ENCODE results near the gene SETBP1.

Gene SETBP1

DNA sequence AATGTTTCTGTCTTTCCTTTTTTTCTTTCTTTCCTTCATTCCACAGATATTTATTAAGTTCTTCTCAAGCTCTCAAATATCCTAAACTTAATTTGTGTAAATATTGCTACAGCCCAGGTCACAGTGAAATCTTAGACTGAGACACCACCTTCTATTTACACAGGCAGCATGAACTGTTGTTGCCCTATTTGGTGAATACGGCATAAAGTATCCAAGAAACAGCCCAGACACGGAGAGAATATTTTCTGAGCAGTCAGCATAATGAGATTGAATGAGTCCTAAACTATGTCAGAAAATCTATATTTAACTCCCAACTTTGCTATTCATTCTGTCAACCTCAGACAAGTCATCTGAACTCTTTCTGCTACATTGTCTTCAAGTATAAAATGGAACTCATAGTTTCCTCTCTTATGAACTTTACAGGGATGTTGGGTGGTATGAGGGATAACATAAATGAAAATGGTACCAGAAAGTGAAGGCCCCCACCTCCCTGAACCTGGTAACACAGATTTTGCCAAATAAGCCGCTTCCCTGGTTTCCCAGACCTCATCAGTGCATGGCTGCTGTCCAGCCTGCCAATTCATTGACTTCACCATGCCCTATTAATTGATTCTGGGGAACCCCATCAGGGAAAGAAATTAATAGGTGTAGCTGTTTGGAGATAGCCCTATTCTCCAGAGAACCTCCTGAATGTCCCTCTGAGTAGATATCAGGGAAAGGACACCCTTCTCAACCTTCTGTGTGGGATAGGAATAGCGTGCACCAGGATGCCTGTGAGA, 235.9 kb downstream of the SETBP1 start:
- DNase-seq = no peak

- no peak for DNase-seq
Observed at GRCh38 chr18:44917216-44918141, 236.8 kb downstream of the SETBP1 start.

- no peak for DNase-seq
Observed at GRCh38 chr18:44918142-44918476, 237.4 kb downstream of the SETBP1 start.

GRCh38 chr18:44920441-44920840, 239.8 kb downstream of the SETBP1 start:
- no peak for DNase-seq

- no peak for DNase-seq
Observed at GRCh38 chr18:44921974-44922373, 241.3 kb downstream of the SETBP1 start.

DNA sequence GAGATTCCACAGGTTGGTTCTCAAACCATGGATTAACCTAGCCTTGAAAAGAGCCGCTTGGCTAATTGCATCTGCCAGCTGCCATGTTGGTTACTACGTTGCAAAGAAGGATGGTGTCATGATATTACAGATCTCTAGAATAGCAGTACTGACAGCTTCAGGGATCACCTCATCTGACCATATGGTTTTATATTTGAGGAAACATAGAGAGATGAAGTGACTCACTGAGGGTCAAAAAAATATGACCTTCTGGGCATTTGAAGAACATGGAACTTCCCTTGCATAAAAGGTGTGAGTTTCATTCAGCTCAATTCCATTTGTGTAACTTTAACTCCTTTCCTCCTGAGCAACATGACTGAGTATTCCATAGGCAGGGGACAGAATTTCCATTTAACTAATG, 242.3 kb downstream of the SETBP1 start:
- DNase-seq = no peak

DNA sequence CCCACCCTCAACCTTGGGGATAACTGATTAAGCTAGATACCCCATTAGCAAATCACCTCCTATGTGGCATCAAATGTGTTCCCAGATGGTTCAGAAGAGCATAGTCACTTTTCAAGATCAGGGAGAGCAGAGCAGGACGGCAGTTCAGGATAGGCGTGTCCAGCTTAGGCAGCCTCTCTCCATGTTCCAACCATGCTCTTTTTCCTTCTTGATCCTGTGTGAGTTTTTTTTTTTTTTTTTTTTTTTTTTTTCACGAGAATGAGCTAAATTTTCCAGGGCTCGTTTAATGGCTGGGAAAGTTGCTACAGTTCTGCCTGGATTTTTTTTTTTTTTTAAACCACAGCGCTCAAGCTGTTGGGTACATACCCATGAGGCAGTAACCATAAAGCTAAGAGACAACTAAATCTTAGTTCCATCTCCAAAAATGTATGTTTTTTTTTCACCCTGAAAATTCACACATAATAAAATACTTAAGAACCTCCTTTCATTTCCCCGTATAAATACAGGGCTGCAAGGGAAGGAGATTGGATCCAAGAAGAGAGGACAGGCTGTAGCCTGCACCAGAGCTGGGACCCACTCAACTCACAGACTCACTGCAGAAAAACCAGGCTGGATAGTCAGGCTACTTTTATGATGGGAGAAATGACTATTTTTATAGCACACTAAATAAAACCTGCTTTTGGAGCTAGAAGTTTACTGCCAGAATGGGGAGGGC, 244.3 kb downstream of the SETBP1 start:
- no peak for DNase-seq

- no peak for DNase-seq
Observed at GRCh38 chr18:44927127-44927849, 246.6 kb downstream of the SETBP1 start.

DNA sequence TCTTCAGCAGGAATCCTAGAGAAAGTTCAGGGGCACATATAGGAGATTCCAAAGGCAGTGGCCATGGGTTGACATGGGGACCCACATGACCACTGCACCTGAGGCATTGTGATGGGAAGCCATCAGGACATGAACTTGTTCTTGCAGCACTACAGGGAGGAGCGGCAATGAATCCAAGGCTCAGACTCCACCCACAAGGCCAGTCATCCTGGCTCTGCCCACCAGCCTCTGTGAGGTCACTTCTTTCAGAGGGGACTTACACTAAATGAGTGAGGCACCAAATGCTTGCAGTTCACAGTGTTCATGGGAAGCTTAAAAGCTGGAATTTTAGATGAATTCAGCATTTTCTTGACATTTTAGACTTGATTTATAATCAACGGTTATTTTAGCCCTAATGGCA, 254.2 kb downstream of the SETBP1 start:
- no peak for DNase-seq

- no peak for DNase-seq
Observed at GRCh38 chr18:44935455-44935854, 254.8 kb downstream of the SETBP1 start.

DNA sequence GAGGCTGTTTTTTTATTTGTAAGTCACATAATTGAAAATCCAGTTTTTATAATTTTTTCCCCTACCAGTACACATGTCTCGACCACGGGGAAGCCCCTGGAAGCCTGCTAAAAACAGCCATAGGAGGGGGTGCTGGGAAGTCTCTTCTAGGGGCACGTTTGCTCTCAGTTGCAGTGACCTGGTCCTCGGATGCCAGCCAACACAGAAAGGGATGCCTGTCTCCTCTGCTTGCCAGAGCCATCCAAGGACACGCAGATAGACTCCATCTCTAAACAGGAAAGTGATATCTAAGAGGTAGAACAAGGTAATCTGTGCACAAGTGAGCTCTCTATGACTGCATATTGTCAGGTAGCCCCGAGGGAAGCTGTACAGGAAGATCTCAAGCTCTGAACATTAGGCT, 255.8 kb downstream of the SETBP1 start:
- DNase-seq = no peak

DNA sequence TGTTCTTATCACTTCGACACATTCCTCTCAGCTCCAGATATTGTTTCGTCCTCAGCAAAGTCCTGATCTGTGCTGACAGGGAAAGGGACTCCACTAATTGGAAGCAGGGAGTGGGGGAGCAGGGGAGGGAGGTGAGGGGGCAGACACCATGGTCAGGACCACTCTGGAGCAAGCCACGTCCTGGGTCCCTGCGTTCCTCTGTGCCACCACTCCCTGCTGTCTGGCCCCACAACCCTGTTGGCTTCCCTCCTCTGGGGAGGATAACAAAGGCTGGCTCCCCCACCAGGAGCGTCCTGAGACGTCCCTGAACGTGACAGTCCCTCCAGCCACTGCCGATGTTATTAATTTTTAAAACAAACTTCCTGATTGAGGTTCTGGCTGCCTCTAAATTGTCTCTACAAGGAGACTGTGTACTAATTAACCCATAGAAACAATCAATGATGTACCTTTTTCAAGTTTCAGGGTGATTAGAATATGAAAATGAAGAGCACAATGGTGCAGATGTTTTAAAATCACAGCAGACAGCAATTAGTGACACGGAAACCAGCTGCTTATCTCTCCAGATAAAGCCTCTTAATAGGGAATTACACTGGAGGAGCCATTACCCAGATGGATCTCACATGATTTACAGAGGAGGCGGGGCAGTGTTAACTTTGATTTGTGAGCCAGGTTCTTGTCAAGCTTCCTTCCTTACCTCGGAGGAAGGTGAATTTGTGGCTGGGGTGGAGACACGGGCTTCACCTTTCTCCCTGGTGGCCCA, 257.5 kb downstream of the SETBP1 start:
- DNase-seq = no peak

DNA sequence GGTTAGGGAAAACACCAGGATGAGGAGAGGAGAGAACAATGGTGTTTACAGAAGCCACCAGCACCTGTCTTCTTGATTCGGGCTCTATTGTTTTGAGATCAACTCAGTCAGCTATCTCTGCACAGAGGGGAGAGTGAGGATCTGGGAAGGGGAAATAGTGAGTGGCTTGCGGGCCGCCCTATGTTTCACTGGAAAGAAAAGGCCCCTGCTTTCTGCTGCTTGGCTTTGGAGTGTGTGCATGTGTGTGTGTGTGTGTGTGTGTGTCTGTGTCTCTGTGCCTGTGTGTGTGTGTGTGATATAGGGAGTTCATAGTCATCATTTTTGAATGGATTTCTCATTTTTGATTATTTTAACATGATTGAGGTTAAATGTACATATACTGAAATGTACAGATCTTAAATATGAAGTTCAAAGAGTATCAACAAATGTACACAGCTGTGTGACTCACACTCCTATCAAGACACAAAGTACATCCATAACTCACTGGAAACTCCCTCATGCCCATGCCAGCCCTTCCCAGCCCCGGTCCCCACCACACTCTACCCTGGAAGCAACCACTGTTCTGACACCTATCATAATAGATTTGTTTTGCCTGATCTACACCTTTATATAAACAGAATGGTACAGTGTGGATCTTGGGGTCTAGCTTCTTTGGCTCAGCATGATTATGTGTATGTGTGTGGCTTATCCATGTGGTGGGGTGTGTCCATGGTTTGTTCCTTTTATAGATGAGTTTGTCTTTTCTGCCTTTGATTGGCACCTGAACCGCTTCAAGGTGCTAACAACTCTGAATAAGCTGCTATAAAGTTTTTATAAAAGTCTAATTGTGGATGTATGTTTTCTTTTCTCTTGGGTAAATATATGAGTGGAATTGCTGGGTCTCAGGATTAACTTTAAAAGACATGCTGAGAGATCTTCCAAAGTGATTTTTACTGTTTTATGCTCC, 258.3 kb downstream of the SETBP1 start:
- no peak for DNase-seq

GRCh38 chr18:44941516-44941915, 260.8 kb downstream of the SETBP1 start:
- no peak for DNase-seq

GRCh38 chr18:44942073-44942472, 261.4 kb downstream of the SETBP1 start:
- DNase-seq = no peak

DNA sequence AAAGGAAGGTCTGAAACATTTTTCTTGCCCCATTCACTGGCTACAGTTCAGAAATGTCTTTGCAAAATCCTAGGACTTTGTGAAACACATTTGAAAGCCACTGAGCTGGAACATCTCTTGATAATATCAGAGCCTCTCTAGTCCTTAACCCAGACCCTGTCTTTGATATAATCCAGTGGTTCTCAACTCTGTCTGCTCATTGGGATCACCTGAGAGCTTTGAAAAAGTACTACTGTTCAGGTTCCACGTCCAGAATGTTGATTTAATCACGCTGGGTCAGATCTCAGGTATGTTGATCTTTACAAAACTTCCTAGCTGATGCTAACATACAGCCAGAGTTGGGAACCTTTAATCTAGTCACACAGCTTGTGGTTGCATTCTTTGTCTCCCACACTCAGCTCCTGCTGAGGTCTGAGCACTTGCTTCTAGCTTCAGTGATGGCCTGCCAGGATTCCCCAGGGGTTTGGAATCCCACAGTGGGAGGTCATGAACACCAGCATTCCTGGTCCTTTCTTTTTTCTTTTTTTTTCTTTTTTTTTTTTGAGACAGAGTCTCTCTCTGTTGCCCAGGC, 262.7 kb downstream of the SETBP1 start:
- no peak for DNase-seq

DNA sequence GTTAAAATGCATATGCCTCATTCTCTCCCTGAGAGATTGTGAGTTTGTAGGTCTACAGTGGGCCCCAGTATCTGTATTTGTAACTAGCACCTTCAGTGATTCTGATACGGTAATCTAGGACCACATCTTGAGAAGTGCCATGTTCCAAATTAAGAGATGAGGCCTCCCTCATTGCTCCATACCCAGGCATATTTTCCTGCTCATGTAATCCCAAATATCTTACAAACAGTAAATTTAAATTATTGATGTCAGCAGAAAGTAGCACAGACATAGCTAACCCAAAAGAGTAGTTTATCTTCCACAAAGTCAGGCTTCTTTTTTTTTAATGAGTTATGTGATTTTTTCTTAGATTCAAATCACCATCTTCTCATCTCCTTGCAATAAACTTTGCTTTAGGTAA, 263.8 kb downstream of the SETBP1 start:
- DNase-seq = no peak

GRCh38 chr18:44945888-44946401, 265.3 kb downstream of the SETBP1 start:
- DNase-seq = no peak

DNA sequence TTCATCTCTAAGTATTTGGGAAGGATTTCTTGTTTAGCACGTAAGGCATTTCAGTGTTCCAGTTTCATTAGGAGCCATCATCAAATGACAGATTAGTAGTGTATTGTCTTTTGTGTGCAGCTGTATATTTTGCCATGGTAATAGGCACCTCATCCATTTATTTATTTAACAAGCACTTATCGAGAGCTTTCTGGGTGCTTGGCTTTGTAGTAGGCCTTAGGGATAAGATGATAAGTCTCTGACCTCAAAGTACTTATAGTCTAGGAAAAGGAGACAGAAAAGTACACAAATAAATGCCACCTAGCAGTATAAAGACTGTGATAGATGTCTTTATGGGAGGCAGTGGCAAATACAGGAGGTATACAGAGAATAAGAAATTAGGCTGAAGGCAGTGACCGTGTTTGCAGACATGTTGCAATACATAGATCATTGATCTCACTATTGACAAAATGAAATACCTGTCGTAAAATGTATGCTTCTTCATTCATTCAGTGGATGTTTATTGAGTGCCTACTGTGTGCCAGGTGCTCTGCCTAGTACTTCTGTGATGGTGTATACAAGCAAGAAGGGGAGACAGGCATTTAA, 265.9 kb downstream of the SETBP1 start:
- DNase-seq = no peak

DNA sequence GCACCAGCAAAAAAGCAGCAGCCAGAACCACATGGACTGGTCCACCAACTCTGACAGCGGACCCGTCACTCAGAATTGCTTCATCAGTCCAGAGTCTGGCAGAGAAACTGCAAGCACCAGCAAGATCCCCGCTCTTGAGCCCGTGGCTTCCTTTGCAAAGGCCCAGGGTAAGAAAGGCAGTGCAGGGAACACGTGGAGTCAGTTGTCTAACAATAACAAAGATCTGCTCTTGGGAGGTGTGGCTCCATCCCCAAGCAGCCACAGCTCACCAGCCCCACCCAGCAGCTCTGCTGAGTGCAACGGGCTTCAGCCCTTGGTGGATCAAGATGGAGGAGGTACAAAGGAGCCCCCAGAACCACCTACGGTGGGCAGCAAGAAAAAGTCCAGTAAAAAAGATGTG, 269.3 kb downstream of the SETBP1 start:
- DNase-seq = no peak

All from 8988T (cell line).